Endometrial microvascular endothelial cells (primary cell): ENCODE results near the gene MGRN1. TPM values are rescaled to one million over a fixed set of nuclear protein-coding genes. Genes with fewer than 3 reads are reported as not detected.

Experiments used
- in situ Hi-C: cut with HindIII; loops from 2 replicates; pipeline ENCODE4 v1.10.0; 2017; ENCODE audit warnings: low sequenced_read_pairs, low pct_unique_long_range_greater_than_20kb; ENCODE audit errors: inconsistent ontology term
- total RNA-seq: library from RNA; depleted of rRNA; stranded (reverse); fragments of >200 nt; gene quantifications from one replicate; pipeline ENCODE4 v1.2.3, GENCODE V29; 2015; ENCODE audit errors: inconsistent ontology term

Gene MGRN1
- total RNA-seq, 1 donor from 2014 or later: 52.2 TPM

- in situ Hi-C loops: no loop called here
Measured at GRCh38 chr16:4691666-4692412, 67.2 kb downstream of the MGRN1 start.

- in situ Hi-C loops: no loop called here
Measured at GRCh38 chr16:4692460-4693295, 68.1 kb downstream of the MGRN1 start.

- in situ Hi-C loops: no loop called here
Measured at GRCh38 chr16:4693296-4693955, 68.8 kb downstream of the MGRN1 start, which contains the start of gene NUDT16L1. Gene NUDT16L1 (plus strand): TSS chr16:4693562. CDS start chr16:4693727, 165 bp downstream.

- in situ Hi-C loops: no loop called here
Measured at GRCh38 chr16:4693956-4694641, 69.5 kb downstream of the MGRN1 start.

- in situ Hi-C loops: no loop called here
Measured at GRCh38 chr16:4694642-4695451, 70.2 kb downstream of the MGRN1 start.

GRCh38 chr16:4695473-4696171 is 71.0 kb downstream of the MGRN1 start:
- in situ Hi-C loops: no loop called here

- in situ Hi-C loops: no loop called here
Measured at GRCh38 chr16:4696172-4696904, 71.7 kb downstream of the MGRN1 start.

GRCh38 chr16:4696905-4697847 is 72.5 kb downstream of the MGRN1 start:
- in situ Hi-C loops: no loop called here

GRCh38 chr16:4697848-4698291 is 73.2 kb downstream of the MGRN1 start:
- in situ Hi-C loops: no loop called here

GRCh38 chr16:4698321-4699045 is 73.9 kb downstream of the MGRN1 start:
- in situ Hi-C loops: no loop called here

- in situ Hi-C loops: no loop called here
Measured at GRCh38 chr16:4699046-4699556, 74.5 kb downstream of the MGRN1 start.

GRCh38 chr16:4700380-4700996 is 75.9 kb downstream of the MGRN1 start:
- in situ Hi-C loops: no loop called here

- in situ Hi-C loops: no loop called here
Measured at GRCh38 chr16:4700997-4701743, 76.5 kb downstream of the MGRN1 start.

- in situ Hi-C loops: no loop called here
Measured at GRCh38 chr16:4701791-4702465, 77.3 kb downstream of the MGRN1 start.
